GM19372 (cell line): ENCODE data around the gene CATSPER1.

ENCODE experiments used
- ATAC-seq: cut with Tn5 transposase; IDR thresholded peaks from one replicate; pipeline ENCODE4 v1.9.1; 2021; ENCODE audit warnings: mild to moderate bottlenecking, low read depth, moderate library complexity; ENCODE audit not compliant: unreplicated experiment

The CATSPER1 gene

GRCh38 chr11:65976216-65977176 lies 49.8 kb downstream of the CATSPER1 start:
- ATAC-seq = no peak

GRCh38 chr11:65975771-65976170 lies 50.5 kb downstream of the CATSPER1 start:
- ATAC-seq = no peak

- no peak for ATAC-seq
Measured at GRCh38 chr11:65973439-65974110, 52.7 kb downstream of the CATSPER1 start.

- no peak for ATAC-seq
Measured at GRCh38 chr11:65972116-65972515, 54.2 kb downstream of the CATSPER1 start.

GRCh38 chr11:65968600-65969482 lies 57.4 kb downstream of the CATSPER1 start:
- ATAC-seq = no peak

- ATAC-seq = no peak
Measured at GRCh38 chr11:65967329-65967934, 58.8 kb downstream of the CATSPER1 start.
